ENCODE results near the gene FAM181B. TPM values are rescaled to one million over a fixed set of nuclear protein-coding genes. Genes with fewer than 3 reads are reported as not detected.

Gene FAM181B
- total RNA-seq, 1 experiment from 2014 or later = 0.44 TPM

GRCh38 chr11:82754410-82754809 lies 20.7 kb upstream of the FAM181B start:
- Histone ChIP-seq H3K23me2 (ENCODE audit: insufficient read length, low read depth, low read length, poor library complexity, severe bottlenecking) (no peaks in the 10 kb centered on the region), H2BK5ac (ENCODE audit: insufficient read length, low read length) (no peak overlapping the region), H4K8ac (replicated peaks; ENCODE audit: insufficient read length, low read depth, low read length) (no peak overlapping the region), H2AFZ (ENCODE audit: low read length) (no peak overlapping the region), H4K20me1 (ENCODE audit: control insufficient read depth, insufficient read depth, insufficient read length) (no peaks in the 10 kb centered on the region), H3K23ac (ENCODE audit: insufficient read length, low read depth, low read length) (no peak overlapping the region), H3K27ac (ENCODE audit: insufficient read length, low read depth, low read length) (no peak overlapping the region), H2BK15ac (ENCODE audit: low read depth, low read length) (no peak overlapping the region), H3K4me2 (ENCODE audit: insufficient read depth, insufficient read length, low read length) (no peak overlapping the region), H3K18ac (ENCODE audit: insufficient read length, low read depth, low read length) (no peak overlapping the region), H3K79me1 (ENCODE audit: insufficient read depth, low read depth, low read length, poor library complexity, severe bottlenecking) (no peaks in the 10 kb centered on the region), H2BK12ac (ENCODE audit: insufficient read length, low read depth, low read length) (no peak overlapping the region), H2BK20ac (ENCODE audit: low read depth, low read length, poor library complexity, severe bottlenecking) (no peak overlapping the region), H3K27me3 (ENCODE audit: insufficient read depth, low read length) (no peaks in the 10 kb centered on the region), H4K5ac (ENCODE audit: insufficient read length, low read depth, low read length) (no peak overlapping the region), H3T11ph (ENCODE audit: low read length) (no peak overlapping the region), H3K56ac (ENCODE audit: insufficient read length, low read depth, low read length) (no peak overlapping the region), H3K9ac (ENCODE audit: extremely low read depth, insufficient read length, low read length) (no peak overlapping the region), H2BK120ac (ENCODE audit: low read depth, low read length, poor library complexity, severe bottlenecking) (no peak overlapping the region), H3K4me1 (ENCODE audit: insufficient read depth, low read length) (no peaks in the 10 kb centered on the region), H2AK5ac (ENCODE audit: insufficient read length, low read length) (no peak overlapping the region), H3K14ac (ENCODE audit: insufficient read depth, low read length) (no peak overlapping the region), H3K79me2 (ENCODE audit: insufficient read depth, low read length) (no peaks in the 10 kb centered on the region), H3K9me3 (ENCODE audit: control insufficient read depth, low read depth, low read length) (no peaks in the 10 kb centered on the region), H3K4ac (ENCODE audit: low read depth, low read length) (no peak overlapping the region), H4K91ac (ENCODE audit: insufficient read length, low read depth, low read length) (no peak overlapping the region)
- Mint-ChIP-seq H3K36me3 (ENCODE audit: insufficient read depth in 1 of 3, low read depth in 3 of 3) (no peaks in the 10 kb centered on the region; a peak in 1 of 7 replicates), H3K27ac (no peak overlapping the region), H3K27me3 (ENCODE audit: low read depth) (no peaks in the 10 kb centered on the region), H3K9me3 (no peaks in the 10 kb centered on the region), H3K4me1 (peaks cover 10 to 11% of the 10 kb centered on the region in 2 experiments), H3K4me3 (no peak overlapping the region)
- no peak for DNase-seq
- no CpG with 5 or more reads among the region's 4 CpGs for WGBS (ENCODE audit: extremely low coverage, insufficient read length, low lambda C conversion rate)
- TF ChIP-seq, protein P1, sequence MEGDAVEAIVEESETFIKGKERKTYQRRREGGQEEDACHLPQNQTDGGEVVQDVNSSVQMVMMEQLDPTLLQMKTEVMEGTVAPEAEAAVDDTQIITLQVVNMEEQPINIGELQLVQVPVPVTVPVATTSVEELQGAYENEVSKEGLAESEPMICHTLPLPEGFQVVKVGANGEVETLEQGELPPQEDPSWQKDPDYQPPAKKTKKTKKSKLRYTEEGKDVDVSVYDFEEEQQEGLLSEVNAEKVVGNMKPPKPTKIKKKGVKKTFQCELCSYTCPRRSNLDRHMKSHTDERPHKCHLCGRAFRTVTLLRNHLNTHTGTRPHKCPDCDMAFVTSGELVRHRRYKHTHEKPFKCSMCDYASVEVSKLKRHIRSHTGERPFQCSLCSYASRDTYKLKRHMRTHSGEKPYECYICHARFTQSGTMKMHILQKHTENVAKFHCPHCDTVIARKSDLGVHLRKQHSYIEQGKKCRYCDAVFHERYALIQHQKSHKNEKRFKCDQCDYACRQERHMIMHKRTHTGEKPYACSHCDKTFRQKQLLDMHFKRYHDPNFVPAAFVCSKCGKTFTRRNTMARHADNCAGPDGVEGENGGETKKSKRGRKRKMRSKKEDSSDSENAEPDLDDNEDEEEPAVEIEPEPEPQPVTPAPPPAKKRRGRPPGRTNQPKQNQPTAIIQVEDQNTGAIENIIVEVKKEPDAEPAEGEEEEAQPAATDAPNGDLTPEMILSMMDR (conservative IDR thresholded peaks at IDR 0.05) = no peak

Data from H9 (cell line).